Measurements from ENCODE around the gene IGF1R. TPM values are rescaled to one million over a fixed set of nuclear protein-coding genes. Genes with fewer than 3 reads are reported as not detected.
A peak's percentile ranks its signal among the peaks of the same experiment; 100 is the strongest.
"Not testable (repeated sequence)": the region's sequence is repeated elsewhere in the genome, so short reads cannot be mapped to it uniquely, and the experiment has no call there.

IGF1R gene
- total RNA-seq, 5 donors from 2014 or later (not counting 1 experiment from before 2014, with no cell fraction given): 40.3 to 97.2 (median 79.4) TPM

DNA sequence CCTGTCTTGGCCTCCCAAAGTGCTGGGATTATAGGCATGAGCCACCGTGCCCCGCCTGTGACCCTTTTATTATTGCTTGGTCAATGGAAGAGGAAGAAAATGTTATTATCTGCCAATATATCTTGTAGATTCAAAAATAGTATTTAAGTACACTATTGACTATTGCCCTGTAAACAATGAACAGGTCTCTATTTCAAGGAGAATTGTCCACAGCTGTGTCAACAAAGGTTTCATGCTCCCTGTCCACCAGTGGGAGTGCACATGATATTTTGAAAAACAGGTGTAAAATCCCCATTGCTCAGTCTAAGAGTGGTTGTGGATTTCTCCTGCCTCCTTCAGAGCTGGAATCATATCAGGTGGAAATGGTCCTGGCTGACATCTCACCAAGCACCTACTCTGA is 36.5 kb upstream of the IGF1R start:
- H3K4me1 ChIP-seq (ENCODE audit: control insufficient read depth in 1 of 2, extremely low read depth in 1 of 2, insufficient read depth in 2 of 2, low read length in 2 of 2): peaks cover 9 to 14% of the 10 kb centered on the region in 2 experiments
- ChIA-PET CTCF (no interaction called here), POLR2A (no interaction called here)
- Mint-ChIP-seq H3K4me1 (peaks cover 8 to 12% (median 10%) of the 10 kb centered on the region in 3 donors), H3K4me3 (no peak overlapping the region), H3K27me3 (peaks cover 0 to 4% of the 10 kb centered on the region in 2 donors), H3K27ac (no peak overlapping the region), H3K9me3 (no peaks in the 10 kb centered on the region), H3K36me3 (no peaks in the 10 kb centered on the region)
- H3K27ac ChIP-seq (ENCODE audit: low read length): no peak overlapping the region
- no peaks in the 10 kb centered on the region for H3K36me3 ChIP-seq (ENCODE audit: control insufficient read depth in 2 of 2, extremely low read depth in 1 of 2, insufficient read depth in 1 of 2, low read length in 1 of 2)
- ATAC-seq (replicated peaks in 1 of 4) (no peak), DNase-seq (no peak)
- H3K9me3 ChIP-seq: no peaks in the 10 kb centered on the region
- no CpG with 5 or more reads among the region's 2 CpGs for WGBS (ENCODE audit: insufficient coverage)
- no peak overlapping the region for H3K4me3 ChIP-seq (ENCODE audit: control insufficient read depth in 1 of 2, extremely low read depth in 1 of 2, low read length in 1 of 2)
- H3K27me3 ChIP-seq (replicated peaks in 1 of 2; ENCODE audit: control insufficient read depth in 2 of 2, extremely low read depth in 1 of 2, insufficient read depth in 2 of 2, low read length in 1 of 2): peaks cover 0 to 14% of the 10 kb centered on the region in 2 experiments

DNA sequence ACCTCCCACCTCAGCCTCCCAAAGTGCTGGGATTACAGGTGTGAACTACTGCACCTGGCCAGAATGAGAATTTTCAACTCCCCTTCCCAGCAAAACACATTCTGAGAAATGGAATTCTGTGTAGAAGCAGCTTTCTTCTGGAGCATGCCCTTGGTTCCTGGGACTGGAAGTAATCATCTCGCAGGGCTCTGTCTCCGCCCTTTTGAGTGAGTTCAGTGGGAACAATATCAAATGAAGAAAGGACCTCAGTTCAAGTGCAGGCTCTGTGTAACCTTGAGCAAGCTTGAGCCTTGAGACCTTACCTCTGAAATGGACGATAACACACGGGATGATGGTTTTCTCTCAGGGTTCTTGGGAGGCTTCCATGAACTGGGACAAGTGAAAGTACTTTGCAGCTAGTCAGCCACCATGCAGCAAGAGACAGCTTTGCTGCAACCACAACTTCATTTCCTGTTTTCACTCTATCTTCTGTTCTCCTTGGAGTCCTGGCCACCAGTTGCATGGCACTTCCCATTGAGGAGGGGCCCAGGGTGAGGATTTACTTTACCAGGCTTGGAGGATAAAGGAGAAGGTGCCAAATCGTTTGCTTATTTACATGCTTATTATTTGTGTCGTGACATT is 35.7 kb upstream of the IGF1R start:
- 42% methylated on average over 4 of the region's 6 CpGs for WGBS (ENCODE audit: insufficient coverage)
- Histone ChIP-seq H3K4me3 (ENCODE audit: control insufficient read depth in 1 of 2, extremely low read depth in 1 of 2, low read length in 1 of 2) (peak overlapping the region in 1 of 2 donors; percentile 7), H3K27me3 (replicated peaks in 1 of 2; ENCODE audit: control insufficient read depth in 2 of 2, extremely low read depth in 1 of 2, insufficient read depth in 2 of 2, low read length in 1 of 2) (peaks cover 0 to 14% of the 10 kb centered on the region in 2 experiments), H3K36me3 (ENCODE audit: control insufficient read depth in 2 of 2, extremely low read depth in 1 of 2, insufficient read depth in 1 of 2, low read length in 1 of 2) (no peaks in the 10 kb centered on the region), H3K4me1 (ENCODE audit: control insufficient read depth in 1 of 2, extremely low read depth in 1 of 2, insufficient read depth in 2 of 2, low read length in 2 of 2) (peaks cover 9 to 14% of the 10 kb centered on the region in 2 experiments), H3K27ac (ENCODE audit: low read length) (no peak overlapping the region), H3K9me3 (no peaks in the 10 kb centered on the region)
- Mint-ChIP-seq H3K36me3 (no peaks in the 10 kb centered on the region), H3K4me1 (peaks cover 8 to 12% (median 10%) of the 10 kb centered on the region in 3 donors), H3K27me3 (peaks cover 0 to 8% of the 10 kb centered on the region in 2 donors), H3K27ac (peak overlapping the region; percentile 62 to 63), H3K4me3 (peak overlapping the region in 1 of 3 donors; percentile 59), H3K9me3 (no peaks in the 10 kb centered on the region)
- POLR2A ChIA-PET: no interaction called here
- ATAC-seq (replicated peaks in 1 of 4) (peak; percentile 49 to 73 (median 62)), DNase-seq (peak in 1 of 35 experiments; percentile 15)
- CTCF ChIA-PET: no interaction called here

DNA sequence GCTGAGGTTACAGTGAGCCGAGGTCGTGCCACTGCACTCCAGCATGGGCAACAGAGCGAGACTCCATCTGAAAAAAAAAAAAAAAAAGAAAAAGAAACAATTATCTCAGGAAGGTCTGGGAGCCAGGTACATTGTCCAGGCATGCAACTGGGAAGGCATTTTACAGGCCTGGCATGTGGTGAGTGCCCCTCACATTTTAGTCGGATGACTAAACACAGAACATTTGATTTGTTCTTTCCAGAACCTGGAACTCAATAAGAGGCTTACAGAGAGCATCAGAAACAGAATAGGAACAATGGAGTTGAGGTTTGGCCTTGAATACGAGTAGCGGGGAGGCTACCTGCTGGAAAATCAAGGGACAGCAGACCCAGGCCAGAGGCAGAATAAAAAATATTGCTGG is 33.7 kb upstream of the IGF1R start:
- Mint-ChIP-seq H3K9me3 (no peaks in the 10 kb centered on the region), H3K4me3 (no peak overlapping the region), H3K4me1 (peaks cover 8 to 12% (median 10%) of the 10 kb centered on the region in 3 donors), H3K27ac (no peak overlapping the region), H3K27me3 (peaks cover 0 to 14% of the 10 kb centered on the region in 2 donors), H3K36me3 (no peaks in the 10 kb centered on the region)
- Histone ChIP-seq H3K4me1 (ENCODE audit: control insufficient read depth in 1 of 2, extremely low read depth in 1 of 2, insufficient read depth in 2 of 2, low read length in 2 of 2) (peaks cover 9 to 14% of the 10 kb centered on the region in 2 experiments), H3K9me3 (no peaks in the 10 kb centered on the region), H3K36me3 (ENCODE audit: control insufficient read depth in 2 of 2, extremely low read depth in 1 of 2, insufficient read depth in 1 of 2, low read length in 1 of 2) (no peaks in the 10 kb centered on the region), H3K4me3 (ENCODE audit: control insufficient read depth in 1 of 2, extremely low read depth in 1 of 2, low read length in 1 of 2) (no peak overlapping the region), H3K27ac (ENCODE audit: low read length) (no peak overlapping the region), H3K27me3 (replicated peaks in 1 of 2; ENCODE audit: control insufficient read depth in 2 of 2, extremely low read depth in 1 of 2, insufficient read depth in 2 of 2, low read length in 1 of 2) (peaks cover 0 to 15% of the 10 kb centered on the region in 2 experiments)
- CTCF ChIA-PET: no interaction called here
- DNase-seq: no peak
- POLR2A ChIA-PET: no interaction called here
- ATAC-seq (replicated peaks in 1 of 4): no peak
- WGBS (ENCODE audit: insufficient coverage): 92% methylated on average over 2 of the region's 6 CpGs

DNA sequence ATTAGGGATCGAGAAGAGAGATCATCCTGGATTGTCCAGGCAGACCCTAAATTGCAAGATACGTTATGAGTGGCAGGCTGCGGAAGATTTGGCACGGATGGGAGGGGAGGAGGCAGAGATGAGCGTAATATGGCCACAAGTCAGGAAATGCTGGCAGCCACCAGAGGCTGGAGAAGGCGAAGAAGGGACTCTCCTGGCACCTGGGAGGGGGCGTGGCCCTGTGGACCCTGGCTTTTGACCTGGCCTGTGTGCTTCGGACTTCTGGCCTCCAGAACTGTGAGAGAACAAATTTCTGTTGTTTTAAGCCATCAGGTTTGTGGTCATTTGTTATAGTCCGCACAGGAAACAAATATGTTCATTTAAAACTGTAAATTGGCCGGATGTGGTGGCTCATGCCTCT is 31.9 kb upstream of the IGF1R start:
- peaks cover 6 to 25% of the 10 kb centered on the region in 2 donors for H3K27me3 Mint-ChIP-seq
- Histone ChIP-seq H3K9me3 (no peaks in the 10 kb centered on the region), H3K36me3 (ENCODE audit: control insufficient read depth in 2 of 2, extremely low read depth in 1 of 2, insufficient read depth in 1 of 2, low read length in 1 of 2) (no peaks in the 10 kb centered on the region), H3K27ac (ENCODE audit: low read length) (no peak overlapping the region), H3K27me3 (replicated peaks in 1 of 2; ENCODE audit: control insufficient read depth in 2 of 2, extremely low read depth in 1 of 2, insufficient read depth in 2 of 2, low read length in 1 of 2) (peaks cover 0 to 14% of the 10 kb centered on the region in 2 experiments), H3K4me3 (ENCODE audit: control insufficient read depth in 1 of 2, extremely low read depth in 1 of 2, low read length in 1 of 2) (no peak overlapping the region), H3K4me1 (ENCODE audit: control insufficient read depth in 1 of 2, extremely low read depth in 1 of 2, insufficient read depth in 2 of 2, low read length in 2 of 2) (peaks cover 9 to 14% of the 10 kb centered on the region in 2 experiments)
- no peaks in the 10 kb centered on the region for H3K9me3 Mint-ChIP-seq
- H3K4me3 Mint-ChIP-seq: no peak overlapping the region
- no peak overlapping the region for H3K27ac Mint-ChIP-seq
- DNase-seq (no peak), ATAC-seq (replicated peaks in 1 of 4) (no peak)
- POLR2A ChIA-PET: no interaction called here
- WGBS (ENCODE audit: insufficient coverage): 77% methylated on average over 8 of the region's 10 CpGs
- peaks cover 8 to 10% (median 10%) of the 10 kb centered on the region in 3 donors for H3K4me1 Mint-ChIP-seq
- no peaks in the 10 kb centered on the region for H3K36me3 Mint-ChIP-seq
- CTCF ChIA-PET: no interaction called here

DNA sequence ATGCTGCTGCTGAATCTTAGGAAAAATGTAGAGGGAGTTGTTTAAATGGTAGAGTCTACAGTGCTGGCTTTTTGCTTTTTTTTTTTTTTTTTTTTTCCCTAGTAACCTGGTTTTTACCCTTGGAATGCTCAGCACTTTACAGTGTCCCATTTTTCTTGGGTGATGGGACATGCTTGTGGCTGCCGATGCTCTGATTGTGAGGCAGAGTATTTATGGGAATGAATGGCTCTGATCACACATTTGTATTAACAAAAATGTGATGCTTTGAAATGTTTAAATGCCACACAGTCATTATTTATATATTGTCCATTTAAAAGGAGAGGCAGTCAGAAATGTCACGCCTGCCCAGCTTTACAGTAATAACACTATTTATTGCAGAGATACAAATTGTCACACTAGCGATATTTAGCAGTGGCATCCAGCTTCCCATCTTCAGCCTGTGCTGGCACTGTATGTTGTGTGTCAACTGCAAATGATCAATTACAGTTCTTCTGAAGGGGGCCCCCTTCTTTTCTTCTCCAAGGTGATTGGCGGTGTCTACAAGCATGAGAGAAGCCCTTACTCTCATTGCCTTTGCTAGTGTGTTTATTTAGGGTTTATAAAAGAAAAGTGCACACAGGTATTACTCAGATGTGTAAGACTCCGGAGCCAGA is 30.9 kb upstream of the IGF1R start:
- Histone ChIP-seq H3K4me1 (ENCODE audit: control insufficient read depth in 1 of 2, extremely low read depth in 1 of 2, insufficient read depth in 2 of 2, low read length in 2 of 2) (peaks cover 4 to 6% of the 10 kb centered on the region in 2 experiments), H3K4me3 (ENCODE audit: control insufficient read depth in 1 of 2, extremely low read depth in 1 of 2, low read length in 1 of 2) (no peak overlapping the region), H3K9me3 (no peaks in the 10 kb centered on the region), H3K36me3 (ENCODE audit: control insufficient read depth in 2 of 2, extremely low read depth in 1 of 2, insufficient read depth in 1 of 2, low read length in 1 of 2) (no peaks in the 10 kb centered on the region), H3K27ac (ENCODE audit: low read length) (no peak overlapping the region), H3K27me3 (replicated peaks in 1 of 2; ENCODE audit: control insufficient read depth in 2 of 2, extremely low read depth in 1 of 2, insufficient read depth in 2 of 2, low read length in 1 of 2) (peaks cover 0 to 12% of the 10 kb centered on the region in 2 experiments)
- Mint-ChIP-seq H3K27ac (no peak overlapping the region), H3K27me3 (peaks cover 6 to 26% of the 10 kb centered on the region in 2 donors), H3K9me3 (no peaks in the 10 kb centered on the region), H3K4me3 (no peak overlapping the region), H3K36me3 (no peaks in the 10 kb centered on the region), H3K4me1 (peaks cover 5 to 9% (median 5%) of the 10 kb centered on the region in 3 donors)
- DNase-seq (no peak), ATAC-seq (replicated peaks in 1 of 4) (no peak)
- ChIA-PET POLR2A (no interaction called here), CTCF (no interaction called here)
- no CpG with 5 or more reads among the region's 5 CpGs for WGBS (ENCODE audit: insufficient coverage)

DNA sequence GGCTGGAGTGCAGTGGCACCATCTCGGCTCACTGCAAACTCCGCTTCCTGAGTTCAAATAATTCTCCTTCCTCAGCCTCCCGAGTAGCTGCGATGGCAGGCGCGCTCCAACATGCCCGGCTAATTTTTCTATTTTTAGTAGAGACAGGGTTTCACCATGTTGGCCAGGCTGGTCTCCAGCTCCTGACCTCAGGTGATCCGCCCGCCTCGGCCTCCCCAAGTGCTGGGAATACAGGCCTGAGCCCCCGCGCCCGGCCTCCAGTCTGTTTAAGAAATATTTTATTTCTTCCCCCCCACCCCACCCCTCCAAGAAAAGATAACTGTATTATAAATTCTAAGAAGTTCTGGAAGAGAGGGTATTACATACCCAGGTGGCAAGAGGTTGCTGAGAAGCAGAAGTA is 29.8 kb upstream of the IGF1R start:
- WGBS (ENCODE audit: insufficient coverage): no CpG with 5 or more reads among the region's 13 CpGs
- H3K4me1 Mint-ChIP-seq; H3K4me3 Mint-ChIP-seq; CTCF ChIA-PET; H3K36me3 ChIP-seq (ENCODE audit: control insufficient read depth in 2 of 2, extremely low read depth in 1 of 2, insufficient read depth in 1 of 2, low read length in 1 of 2); H3K4me3 ChIP-seq (ENCODE audit: control insufficient read depth in 1 of 2, extremely low read depth in 1 of 2, low read length in 1 of 2); H3K27ac ChIP-seq (ENCODE audit: low read length); H3K9me3 Mint-ChIP-seq; POLR2A ChIA-PET; ATAC-seq (replicated peaks in 1 of 4); H3K4me1 ChIP-seq (ENCODE audit: control insufficient read depth in 1 of 2, extremely low read depth in 1 of 2, insufficient read depth in 2 of 2, low read length in 2 of 2); H3K9me3 ChIP-seq; H3K36me3 Mint-ChIP-seq; H3K27ac Mint-ChIP-seq; DNase-seq: not testable (repeated sequence)
- H3K27me3 ChIP-seq (replicated peaks in 1 of 2; ENCODE audit: control insufficient read depth in 2 of 2, extremely low read depth in 1 of 2, insufficient read depth in 2 of 2, low read length in 1 of 2): peaks cover 0 to 12% of the 10 kb centered on the region in 2 experiments
- peaks cover 6 to 28% of the 10 kb centered on the region in 2 donors for H3K27me3 Mint-ChIP-seq
